ENCODE measurements around the gene GAS2. TPM values are rescaled to one million over a fixed set of nuclear protein-coding genes. Genes with fewer than 3 reads are reported as not detected.

GAS2 gene
- total and polyA plus RNA-seq, 9 of the 15 experiments (the other 6 are each of a cell fraction or from before 2014, with no cell fraction given) = 0.77 to 1.9 (median 1.1) TPM

DNA sequence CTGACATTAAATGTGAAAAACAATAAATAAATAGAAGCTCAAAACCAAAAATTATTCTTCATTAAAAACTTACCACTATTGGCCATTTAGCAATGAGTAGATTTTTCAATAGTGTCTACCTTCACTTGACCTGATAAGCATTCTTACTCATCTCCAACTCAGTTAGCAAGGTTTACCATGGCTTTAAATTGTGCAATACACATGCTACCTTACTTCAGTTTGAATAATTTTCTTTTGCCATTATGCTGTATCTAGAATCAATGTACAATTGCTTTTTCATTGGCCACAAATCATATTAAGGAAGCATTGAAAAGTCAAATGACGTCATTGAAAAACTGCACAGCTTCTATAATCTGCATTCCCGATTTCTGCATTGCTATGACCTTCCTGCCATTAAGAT is 98.3 kb downstream of the GAS2 start (continued):
- TF ChIP-seq ZNF609 (CRISPR knock-in tag; IDR thresholded peaks at IDR 0.05; ENCODE audit: borderline replicate concordance) (no peak), ATF3 (IDR thresholded peaks at IDR 0.05) (peak; percentile 55), ATF3 (CRISPR knock-in tag; conservative IDR thresholded peaks at IDR 0.05) (no peak)

DNA sequence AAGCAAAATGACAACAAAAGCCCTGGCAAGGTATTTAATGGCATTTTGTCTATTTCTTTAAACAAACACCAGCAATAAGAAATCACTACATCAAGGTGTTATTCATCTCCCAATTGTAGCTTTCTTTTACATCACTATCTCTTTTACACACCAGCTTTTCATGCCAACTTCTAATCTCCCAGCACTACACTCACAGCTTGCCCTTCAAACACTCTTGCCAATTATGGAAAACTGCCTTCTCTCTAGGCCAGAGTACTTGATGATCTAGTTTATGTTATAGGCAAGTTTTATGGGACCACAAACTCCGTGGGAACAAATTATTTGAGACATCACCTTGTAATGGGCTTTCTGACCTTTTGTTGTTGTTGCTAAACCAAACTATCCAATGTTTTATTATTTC is 101.9 kb downstream of the GAS2 start:
- no peaks in the 10 kb centered on the region for H3K9me1 ChIP-seq (ENCODE audit: control insufficient read depth, insufficient read depth, low read length)
- TF ChIP-seq, protein P1, sequence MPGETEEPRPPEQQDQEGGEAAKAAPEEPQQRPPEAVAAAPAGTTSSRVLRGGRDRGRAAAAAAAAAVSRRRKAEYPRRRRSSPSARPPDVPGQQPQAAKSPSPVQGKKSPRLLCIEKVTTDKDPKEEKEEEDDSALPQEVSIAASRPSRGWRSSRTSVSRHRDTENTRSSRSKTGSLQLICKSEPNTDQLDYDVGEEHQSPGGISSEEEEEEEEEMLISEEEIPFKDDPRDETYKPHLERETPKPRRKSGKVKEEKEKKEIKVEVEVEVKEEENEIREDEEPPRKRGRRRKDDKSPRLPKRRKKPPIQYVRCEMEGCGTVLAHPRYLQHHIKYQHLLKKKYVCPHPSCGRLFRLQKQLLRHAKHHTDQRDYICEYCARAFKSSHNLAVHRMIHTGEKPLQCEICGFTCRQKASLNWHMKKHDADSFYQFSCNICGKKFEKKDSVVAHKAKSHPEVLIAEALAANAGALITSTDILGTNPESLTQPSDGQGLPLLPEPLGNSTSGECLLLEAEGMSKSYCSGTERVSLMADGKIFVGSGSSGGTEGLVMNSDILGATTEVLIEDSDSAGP (CRISPR knock-in tag; IDR thresholded peaks at IDR 0.05) = no peak
- TF ChIP-seq TAL1 (IDR thresholded peaks at IDR 0.05) (no peak), ILK (tag; IDR thresholded peaks at IDR 0.05; ENCODE audit: borderline replicate concordance, low read depth) (no peak), CBX3 (IDR thresholded peaks at IDR 0.05; ENCODE audit: borderline replicate concordance in 1 of 2, low read length in 2 of 2) (no peak), ZBTB1 (CRISPR knock-in tag; IDR thresholded peaks at IDR 0.05; ENCODE audit: borderline replicate concordance, low read depth) (no peak), POLR2B (IDR thresholded peaks at IDR 0.05; ENCODE audit: low read depth, partially characterized antibody) (no peak)
- TF ChIP-seq, protein P2, sequence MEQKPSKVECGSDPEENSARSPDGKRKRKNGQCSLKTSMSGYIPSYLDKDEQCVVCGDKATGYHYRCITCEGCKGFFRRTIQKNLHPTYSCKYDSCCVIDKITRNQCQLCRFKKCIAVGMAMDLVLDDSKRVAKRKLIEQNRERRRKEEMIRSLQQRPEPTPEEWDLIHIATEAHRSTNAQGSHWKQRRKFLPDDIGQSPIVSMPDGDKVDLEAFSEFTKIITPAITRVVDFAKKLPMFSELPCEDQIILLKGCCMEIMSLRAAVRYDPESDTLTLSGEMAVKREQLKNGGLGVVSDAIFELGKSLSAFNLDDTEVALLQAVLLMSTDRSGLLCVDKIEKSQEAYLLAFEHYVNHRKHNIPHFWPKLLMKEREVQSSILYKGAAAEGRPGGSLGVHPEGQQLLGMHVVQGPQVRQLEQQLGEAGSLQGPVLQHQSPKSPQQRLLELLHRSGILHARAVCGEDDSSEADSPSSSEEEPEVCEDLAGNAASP (IDR thresholded peaks at IDR 0.05) = no peak
- in situ Hi-C loops (cut with MboI) (no loop called here), intact Hi-C loops (cut with micrococcal nuclease) (no loop called here)
- DNase-seq (ENCODE audit: extremely low read depth in 1 of 4, low spot score in 3 of 4) (no peak), FAIRE-seq (no peak), ATAC-seq (no peak)
- H2AFZ ChIP-seq (ENCODE audit: low read depth, low read length) = no peak overlapping the region
- no peaks in the 10 kb centered on the region for H3K36me3 ChIP-seq (ENCODE audit: control insufficient read depth, insufficient read depth, low read length)
- H4K20me1 ChIP-seq (replicated peaks; ENCODE audit: control insufficient read depth, insufficient read depth, low read length) = no peaks in the 10 kb centered on the region
- H3K4me2 ChIP-seq (ENCODE audit: insufficient read depth, low read length) = no peak overlapping the region
- no peaks in the 10 kb centered on the region for H3K9me3 ChIP-seq (replicated peaks; ENCODE audit: control insufficient read depth, insufficient read depth, low read depth, low read length)
- no peak overlapping the region for H3K9ac ChIP-seq (ENCODE audit: insufficient read depth in 1 of 2, low read depth in 2 of 2, low read length in 2 of 2)
- H3K79me2 ChIP-seq (ENCODE audit: control insufficient read depth, insufficient read depth, low read length) = no peaks in the 10 kb centered on the region
- H3K4me3 ChIP-seq = no peak overlapping the region
- no TSS peak for BruUV-seq (replicated peaks)
- ChIA-PET CTCF (ENCODE audit: low intra/inter-chr PET ratio) (no interaction called here), POLR2A (no interaction called here)
- no peaks in the 10 kb centered on the region for H3K27me3 ChIP-seq (ENCODE audit: control insufficient read depth in 2 of 2, insufficient read depth in 2 of 2, low read length in 2 of 2)
- 0% methylated on average over 1 of the region's 1 CpG for WGBS (ENCODE audit: insufficient coverage, low coverage, missing lambda C conversion rate)
- no peaks in the 10 kb centered on the region for H3K4me1 ChIP-seq (replicated peaks in 1 of 2; ENCODE audit: control insufficient read depth in 2 of 2, insufficient read depth in 2 of 2, low read length in 2 of 2)
- no peak overlapping the region for H3K27ac ChIP-seq (ENCODE audit: extremely low read depth, low read depth, low read length)

Measured in K562 (cell line).